HG03064 (cell line): Measurements from ENCODE around the gene MAP3K15.
"Not testable (repeated sequence)": the region's sequence is repeated elsewhere in the genome, so short reads cannot be mapped to it uniquely, and the experiment has no call there.

Experiments used
- ATAC-seq: cut with Tn5 transposase; IDR thresholded peaks from one replicate; pipeline ENCODE4 v1.9.1; 2021; ENCODE audit warnings: low read depth; ENCODE audit not compliant: unreplicated experiment

Gene MAP3K15

GRCh38 chrX:19539665-19540064, 24.4 kb upstream of the MAP3K15 start:
- ATAC-seq: no peak

DNA sequence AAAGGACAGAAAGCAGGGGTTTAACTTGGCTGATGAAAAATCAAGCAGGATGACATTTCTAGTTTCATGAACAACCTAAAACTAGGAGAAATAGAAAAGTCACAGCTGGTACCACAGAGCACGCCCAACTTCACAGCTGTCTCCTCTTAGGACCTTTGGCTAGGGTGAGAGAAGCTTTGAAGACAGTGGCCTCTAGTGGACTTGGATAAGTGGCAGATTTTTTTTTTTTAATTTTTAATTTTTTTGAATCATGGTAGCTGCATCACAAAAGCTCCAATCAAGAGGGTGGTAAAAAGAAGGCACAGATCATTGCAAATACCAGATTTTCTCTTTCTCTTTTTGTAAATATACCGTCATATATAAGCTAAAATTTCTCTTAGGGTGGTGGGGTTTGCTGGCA, 20.2 kb upstream of the MAP3K15 start:
- no peak for ATAC-seq

GRCh38 chrX:19532709-19533108, 17.4 kb upstream of the MAP3K15 start:
- no peak for ATAC-seq

DNA sequence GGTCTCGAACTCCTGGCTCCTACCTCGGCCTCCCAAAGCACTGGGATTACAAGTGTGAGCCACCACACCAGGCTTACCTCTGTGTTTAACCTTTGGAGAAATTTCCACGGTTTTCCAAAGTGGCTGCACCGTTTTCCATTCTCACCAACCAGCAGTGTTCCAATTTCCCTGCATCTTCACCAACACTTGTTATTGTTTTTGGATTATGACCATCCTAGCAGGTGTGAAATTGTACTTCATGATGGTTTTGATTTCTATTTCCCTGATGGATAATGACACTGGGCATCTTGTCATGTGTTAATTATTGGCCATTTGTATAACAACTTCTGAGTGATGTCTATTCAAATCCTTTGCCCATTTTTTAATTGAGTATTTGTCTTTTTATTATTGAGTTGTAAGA, 2.7 kb upstream of the MAP3K15 start:
- ATAC-seq: no peak

DNA sequence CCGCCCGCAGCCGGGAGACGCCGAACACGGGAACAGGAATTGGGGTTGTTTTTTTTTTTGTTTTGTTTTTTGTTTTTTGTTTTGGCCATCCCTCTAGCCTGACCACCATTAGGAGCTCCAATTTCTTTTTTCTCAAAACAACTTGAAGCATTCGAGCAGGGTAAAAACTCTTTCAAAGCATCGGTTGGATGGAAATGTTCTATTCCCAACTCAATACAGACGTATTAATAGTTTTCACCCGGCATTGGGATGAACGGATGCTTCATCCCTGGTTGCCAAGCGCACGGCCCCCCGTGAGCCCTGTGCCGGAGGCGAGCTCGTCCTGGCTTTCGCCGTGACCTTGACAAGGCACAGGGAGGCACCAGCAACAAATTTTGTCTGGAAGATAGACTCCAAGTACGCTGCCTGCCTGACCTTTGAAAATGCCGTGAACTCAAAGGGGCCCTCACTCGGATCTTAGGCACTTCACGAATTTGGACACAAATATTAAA, 352 bp upstream of the MAP3K15 start:
- ATAC-seq: no peak

DNA sequence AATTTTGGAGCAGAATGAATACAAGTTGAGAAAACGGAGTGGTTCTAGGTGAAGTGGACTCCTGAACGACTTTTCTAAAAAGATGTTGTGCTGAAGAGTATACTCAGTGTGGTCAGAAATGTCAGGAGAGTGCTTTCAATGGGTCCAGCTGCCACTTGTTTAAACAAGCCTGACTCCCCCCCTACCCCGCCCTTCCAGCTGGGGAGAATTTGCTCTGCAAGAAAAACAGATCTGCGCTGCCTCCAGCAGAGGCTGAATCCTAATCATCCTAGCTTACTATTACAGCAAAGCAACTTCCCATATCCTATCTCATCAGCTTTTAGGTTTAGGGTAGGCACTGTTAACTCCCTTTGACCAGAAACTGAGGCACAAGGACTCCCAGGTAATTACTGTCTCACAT, 1.9 kb downstream of the MAP3K15 start:
- ATAC-seq: no peak

DNA sequence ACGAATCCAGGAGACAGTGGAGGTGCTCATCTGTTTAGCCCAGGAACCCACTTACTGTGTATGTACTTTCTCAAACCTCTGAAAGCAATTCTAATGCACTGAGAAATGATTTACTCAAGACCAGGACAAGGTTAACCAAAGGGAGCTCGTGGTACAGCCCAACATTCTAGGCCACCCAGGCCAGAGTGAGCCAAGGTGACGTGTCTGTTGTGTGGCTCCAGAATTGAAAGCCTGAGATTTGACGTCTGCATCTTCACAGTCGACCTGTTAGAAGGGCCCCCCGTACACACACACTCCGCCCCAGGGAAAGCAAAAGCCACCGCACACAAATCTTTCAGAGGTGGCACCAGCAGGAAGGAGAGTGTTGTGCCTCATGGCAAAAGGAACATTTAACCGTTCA, 2.3 kb downstream of the MAP3K15 start:
- ATAC-seq: no peak

DNA sequence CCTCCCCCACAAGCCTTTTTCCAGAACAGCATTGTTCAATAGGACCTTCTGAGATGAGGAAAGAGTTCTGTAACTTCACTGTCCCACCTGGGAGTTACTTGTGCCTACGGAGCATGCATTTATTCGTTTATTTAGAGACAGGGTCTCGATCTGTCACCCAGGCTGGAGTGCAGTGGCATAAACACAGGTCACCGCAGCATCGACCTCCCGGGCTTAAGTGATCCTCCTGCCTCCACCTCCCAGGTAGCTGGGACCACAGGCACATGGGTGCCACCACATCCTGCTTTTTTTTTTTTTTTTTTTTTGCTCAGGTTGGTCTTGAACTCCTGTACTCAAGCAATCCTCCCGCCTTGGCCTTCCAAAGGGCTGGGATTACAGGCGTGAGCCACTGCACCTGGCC, 2.9 kb downstream of the MAP3K15 start:
- ATAC-seq: no peak

- not testable (repeated sequence) for ATAC-seq
Observed at GRCh38 chrX:19511796-19512195, 3.5 kb downstream of the MAP3K15 start.

- ATAC-seq: no peak
Observed at GRCh38 chrX:19496711-19497110, 18.6 kb downstream of the MAP3K15 start.

- ATAC-seq: no peak
Observed at GRCh38 chrX:19487520-19488200, 27.6 kb downstream of the MAP3K15 start.

- no peak for ATAC-seq
Observed at GRCh38 chrX:19479458-19479857, 35.9 kb downstream of the MAP3K15 start.

DNA sequence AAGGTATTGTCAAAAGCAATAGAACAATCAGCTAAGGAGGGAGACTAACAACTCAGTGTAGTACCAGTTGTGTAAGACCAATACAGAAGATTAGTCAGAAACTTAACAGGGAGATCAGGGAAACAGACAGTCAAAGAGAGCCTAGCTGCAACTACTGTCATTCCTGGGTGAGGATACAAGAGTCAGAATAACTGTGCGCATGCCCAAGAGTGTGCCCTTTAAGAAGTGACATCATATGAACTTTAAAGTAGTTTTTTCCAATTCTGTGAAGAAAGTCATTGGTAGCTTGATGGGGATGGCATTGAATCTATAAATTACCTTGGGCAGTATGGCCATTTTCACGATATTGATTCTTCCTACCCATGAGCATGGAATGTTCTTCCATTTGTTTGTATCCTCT, 46.9 kb downstream of the MAP3K15 start:
- ATAC-seq: not testable (repeated sequence)

- ATAC-seq: no peak
Observed at GRCh38 chrX:19462879-19463278, 52.4 kb downstream of the MAP3K15 start.

GRCh38 chrX:19462231-19462630, 53.1 kb downstream of the MAP3K15 start:
- no peak for ATAC-seq

DNA sequence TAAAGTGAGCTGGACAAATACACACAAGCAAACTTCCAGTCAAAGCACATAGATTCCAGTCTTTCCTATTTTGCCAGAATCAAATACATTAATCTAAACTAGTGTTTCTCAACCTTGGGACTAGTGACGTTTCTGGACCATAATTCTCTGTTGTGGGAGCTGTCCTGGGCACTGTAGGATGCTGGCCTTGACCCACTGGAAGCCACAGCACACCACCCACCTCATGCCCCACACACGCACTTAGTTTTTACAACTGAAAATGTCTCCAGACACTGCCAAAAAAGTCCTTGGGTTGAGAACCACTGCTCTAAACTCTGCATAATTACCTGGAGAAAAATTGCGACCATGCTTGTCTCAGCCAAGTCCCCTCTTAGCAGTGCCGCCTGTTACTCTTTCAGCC, 57.6 kb downstream of the MAP3K15 start:
- ATAC-seq: no peak

DNA sequence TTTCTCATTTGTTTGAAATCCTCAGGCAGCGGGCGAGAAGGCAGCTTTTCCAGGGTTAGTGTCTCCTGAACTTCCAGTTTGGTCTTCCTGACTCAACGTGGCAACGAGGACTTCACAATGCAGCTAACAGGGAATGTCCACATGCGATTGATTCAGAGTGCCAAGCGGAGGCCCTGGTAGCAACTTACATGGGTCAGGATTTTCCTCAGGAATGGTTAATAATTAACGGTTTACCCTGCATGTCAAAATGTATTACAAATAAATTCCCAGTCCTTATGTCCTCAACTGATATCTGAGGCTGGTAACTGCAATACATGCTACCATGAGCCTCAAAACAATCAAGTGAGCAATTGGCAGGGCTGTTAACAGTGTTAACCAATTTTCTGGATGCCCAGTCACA, 67.2 kb downstream of the MAP3K15 start:
- no peak for ATAC-seq

DNA sequence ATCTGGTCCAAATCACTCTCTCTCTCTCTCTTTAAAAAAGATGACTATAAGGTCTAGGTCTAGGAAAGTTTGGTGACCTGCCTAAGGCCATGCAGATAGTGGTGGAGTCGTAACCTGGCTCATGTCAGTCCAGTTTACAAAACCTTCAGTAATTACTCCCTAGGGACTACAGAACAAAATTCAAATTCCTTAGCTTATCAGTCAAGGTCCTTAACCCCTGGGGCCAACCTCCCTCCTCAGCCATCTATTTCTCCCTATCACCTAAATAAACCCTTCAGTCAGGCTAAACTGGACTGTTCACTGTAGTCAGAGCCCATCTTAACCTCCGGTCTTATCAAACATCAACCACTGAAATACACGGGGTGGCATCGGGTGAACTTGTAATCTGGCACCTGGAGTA, 68.9 kb downstream of the MAP3K15 start:
- ATAC-seq: no peak

GRCh38 chrX:19445772-19446171, 69.5 kb downstream of the MAP3K15 start:
- ATAC-seq: not testable (repeated sequence)

- no peak for ATAC-seq
Observed at GRCh38 chrX:19443869-19444526, 71.3 kb downstream of the MAP3K15 start.

GRCh38 chrX:19440713-19441112, 74.6 kb downstream of the MAP3K15 start:
- no peak for ATAC-seq

DNA sequence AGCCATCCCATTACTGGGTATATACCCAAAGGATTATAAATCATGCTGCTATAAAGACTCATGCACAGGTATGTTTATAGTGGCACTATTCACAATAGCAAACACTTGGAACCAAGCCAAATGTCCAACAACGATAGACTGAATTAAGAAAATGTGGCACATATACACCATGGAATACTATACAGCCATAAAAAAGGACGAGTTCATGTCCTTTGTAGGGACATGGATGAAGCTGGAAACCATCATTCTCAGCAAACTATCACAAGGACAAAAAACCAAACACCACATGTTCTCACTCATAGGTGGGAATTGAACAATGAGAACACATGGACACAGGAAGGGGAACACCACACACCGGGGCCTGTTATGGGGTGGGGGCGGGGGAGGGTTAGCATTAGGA, 92.6 kb downstream of the MAP3K15 start:
- not testable (repeated sequence) for ATAC-seq
